HG02840 (cell line): ENCODE data around the gene NGB.

Source experiments
- ATAC-seq: cut with Tn5 transposase; IDR thresholded peaks from one replicate; pipeline ENCODE4 v1.9.1; 2021; ENCODE audit warnings: mild to moderate bottlenecking, moderate library complexity, moderate number of reproducible peaks; ENCODE audit not compliant: unreplicated experiment, low FRiP score

The NGB gene

GRCh38 chr14:77265561-77266335, 5.3 kb downstream of the NGB start:
- no peak for ATAC-seq

- no peak for ATAC-seq
Observed at GRCh38 chr14:77265187-77265515, 5.9 kb downstream of the NGB start.

GRCh38 chr14:77264466-77265186, 6.4 kb downstream of the NGB start:
- ATAC-seq = no peak

GRCh38 chr14:77260631-77261030, 10.4 kb downstream of the NGB start:
- ATAC-seq = no peak

DNA sequence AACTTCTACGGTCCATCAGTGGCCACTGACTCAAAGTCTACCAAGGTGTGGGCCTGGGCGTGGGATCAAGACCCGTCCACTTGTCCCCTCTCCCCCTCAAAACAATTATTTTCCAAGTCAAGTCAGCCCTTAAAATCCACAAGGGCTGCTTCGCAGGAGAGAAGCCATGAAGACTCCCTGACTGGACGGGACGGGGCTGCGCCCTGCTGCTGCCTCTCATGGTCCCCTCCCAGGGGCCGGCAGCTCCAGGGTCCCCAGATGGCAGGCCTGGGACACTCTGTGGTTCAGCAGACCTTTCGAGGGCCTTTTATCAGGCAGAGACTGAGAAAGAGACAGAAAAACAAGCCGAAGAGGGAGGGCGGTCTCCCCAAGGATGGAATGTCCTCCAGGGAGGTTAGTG, 10.8 kb downstream of the NGB start:
- no peak for ATAC-seq

GRCh38 chr14:77259025-77259715, 11.8 kb downstream of the NGB start:
- no peak for ATAC-seq

DNA sequence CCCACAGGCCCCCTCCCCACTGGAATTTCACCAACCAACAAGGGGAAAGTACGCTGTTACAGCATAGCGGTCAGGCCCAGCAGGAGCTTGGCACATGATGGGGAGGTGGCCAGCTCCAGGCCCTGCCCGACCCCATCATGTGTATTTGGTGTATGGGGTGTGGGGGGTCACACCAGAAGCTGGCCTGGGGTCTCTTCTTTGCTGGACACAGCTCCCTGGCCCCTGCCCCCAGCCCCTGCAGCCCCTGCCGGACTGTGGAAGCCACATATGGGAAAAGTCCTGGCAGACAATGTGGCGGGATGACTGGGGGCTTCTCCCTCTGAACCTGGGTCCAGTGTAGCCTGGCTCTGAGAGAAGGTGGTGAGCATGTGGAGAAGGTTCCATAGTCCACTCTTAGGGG, 12.4 kb downstream of the NGB start:
- no peak for ATAC-seq

GRCh38 chr14:77257700-77258099, 13.3 kb downstream of the NGB start:
- no peak for ATAC-seq

GRCh38 chr14:77256694-77257093, 14.3 kb downstream of the NGB start:
- ATAC-seq = no peak

DNA sequence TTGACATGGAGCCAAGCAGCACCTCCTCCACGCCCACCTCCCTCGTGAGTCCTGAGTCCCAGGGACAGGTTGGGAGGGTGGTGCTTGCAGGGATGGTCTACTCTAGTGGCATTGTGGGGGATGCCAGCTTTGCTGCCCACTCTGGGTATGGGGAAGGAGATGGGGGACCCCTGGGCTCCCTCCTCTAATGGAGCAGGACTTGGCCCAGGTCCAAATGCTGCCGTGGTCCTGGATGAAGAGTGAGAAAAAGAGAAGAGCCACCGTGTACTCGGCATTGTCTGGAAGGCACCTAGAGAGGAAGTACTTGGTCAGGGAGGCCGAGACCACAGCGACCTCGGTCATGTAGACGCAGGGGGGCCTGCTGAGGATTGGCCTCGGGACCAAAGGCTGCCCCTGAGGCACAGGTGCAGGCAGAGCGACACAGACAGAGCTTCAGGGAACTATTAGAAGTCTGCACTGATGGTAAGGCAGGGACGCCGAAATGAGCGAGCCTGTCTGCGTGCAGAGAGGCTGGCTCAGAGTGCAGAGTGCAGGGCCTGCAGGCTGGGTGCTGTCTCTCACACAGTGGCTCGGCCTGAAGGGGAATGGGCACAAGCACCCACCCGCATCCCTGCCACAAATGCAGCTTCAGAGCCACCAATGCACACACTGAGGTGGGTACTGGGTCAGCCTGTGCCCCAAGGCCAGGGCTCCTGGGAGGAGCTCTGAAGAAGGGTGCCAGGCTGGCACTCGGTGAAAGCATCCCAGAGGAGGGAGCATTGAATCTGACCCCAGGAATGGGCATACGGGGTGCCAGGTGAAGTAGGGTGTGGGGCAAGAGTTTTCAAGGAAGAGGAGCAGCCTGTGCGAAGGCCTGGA, 17.4 kb downstream of the NGB start:
- ATAC-seq = no peak

- ATAC-seq = no peak
Observed at GRCh38 chr14:77251870-77252269, 19.1 kb downstream of the NGB start.

- ATAC-seq = no peak
Observed at GRCh38 chr14:77250927-77251326, 20.1 kb downstream of the NGB start.

GRCh38 chr14:77249286-77249685, 21.7 kb downstream of the NGB start:
- ATAC-seq = no peak

- ATAC-seq = no peak
Observed at GRCh38 chr14:77248666-77249065, 22.3 kb downstream of the NGB start.

GRCh38 chr14:77246784-77247183, 24.2 kb downstream of the NGB start:
- ATAC-seq = no peak

DNA sequence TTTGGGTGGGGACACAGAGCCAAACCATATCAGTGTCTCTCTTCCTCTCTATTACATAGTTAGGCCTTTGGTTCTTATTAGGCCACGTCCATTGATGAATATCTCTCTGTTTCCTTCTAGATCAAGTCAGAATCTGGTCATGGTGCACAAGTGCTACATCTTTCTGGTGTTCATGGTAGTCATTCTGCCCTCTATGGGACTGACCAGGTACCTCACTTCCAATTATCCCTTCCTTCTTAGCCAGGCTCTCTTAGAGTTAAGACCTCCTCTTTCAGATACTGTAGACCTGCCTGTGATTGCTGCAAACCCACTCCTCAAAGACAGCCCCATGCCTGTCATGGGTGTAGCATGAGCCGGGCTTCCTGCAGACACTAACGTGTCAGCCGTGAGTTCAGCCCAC, 25.2 kb downstream of the NGB start:
- no peak for ATAC-seq

DNA sequence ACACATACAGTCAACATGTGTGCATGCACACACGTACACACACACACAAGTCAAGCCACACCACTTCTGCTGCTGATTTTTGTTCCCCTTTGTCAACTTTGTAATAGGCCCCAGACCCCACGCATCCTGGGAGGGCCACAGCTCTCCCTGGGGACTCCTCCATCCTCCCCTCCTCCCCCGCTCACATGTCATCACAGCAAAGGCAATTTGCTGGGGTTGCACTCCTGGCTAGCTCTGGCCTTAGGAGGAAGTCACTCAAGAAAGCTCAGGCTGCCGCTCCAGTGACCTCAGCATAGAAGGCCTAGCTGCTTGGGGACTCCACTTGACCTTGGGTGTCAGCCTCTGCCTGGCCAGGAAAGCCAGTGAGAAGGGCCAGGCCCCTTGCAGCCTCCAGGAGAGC, 27.2 kb downstream of the NGB start:
- ATAC-seq = no peak

DNA sequence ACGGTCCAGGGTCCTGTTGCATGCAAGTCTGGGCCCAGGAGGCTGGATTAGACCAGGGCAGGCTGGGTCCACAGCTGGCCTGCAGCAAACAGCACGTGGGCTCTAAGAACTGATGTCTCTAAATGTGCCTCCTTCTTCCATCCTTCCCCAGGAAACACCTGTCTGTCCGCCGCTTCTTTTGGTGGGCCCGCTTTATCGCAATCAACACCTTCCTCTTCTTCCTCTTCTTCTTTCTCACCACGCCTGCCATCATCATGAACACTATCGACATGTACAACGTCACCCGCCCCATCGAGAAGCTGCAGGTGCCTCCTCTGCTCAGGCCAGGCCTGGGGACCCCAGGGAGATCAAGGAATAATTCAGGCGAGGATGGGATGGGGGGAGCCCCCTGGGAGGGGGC, 28.3 kb downstream of the NGB start:
- ATAC-seq = no peak

DNA sequence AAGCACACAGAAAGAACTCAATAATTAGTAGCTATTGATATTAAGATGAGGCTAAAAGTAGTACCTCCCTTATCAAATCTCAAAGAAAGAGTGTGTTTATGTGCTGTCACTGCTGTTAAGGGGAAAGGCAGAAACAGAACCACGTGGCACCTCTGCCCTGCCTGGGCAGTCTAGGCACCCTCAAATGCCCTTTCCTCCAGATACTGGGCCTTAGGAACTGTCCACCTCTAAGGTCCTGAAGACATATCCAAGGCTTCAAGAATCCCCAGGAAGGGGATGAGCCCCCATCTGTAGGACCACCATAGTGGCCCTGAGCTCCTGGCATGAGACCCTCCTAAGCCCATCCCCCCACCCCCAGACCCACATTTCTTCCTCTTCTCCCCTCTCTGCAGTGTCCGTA, 29.1 kb downstream of the NGB start:
- ATAC-seq = no peak

GRCh38 chr14:77240336-77240915, 30.6 kb downstream of the NGB start:
- no peak for ATAC-seq
